ENCODE data around the gene RAD17. TPM values are rescaled to one million over a fixed set of nuclear protein-coding genes. Genes with fewer than 3 reads are reported as not detected.

The RAD17 gene, protein sequence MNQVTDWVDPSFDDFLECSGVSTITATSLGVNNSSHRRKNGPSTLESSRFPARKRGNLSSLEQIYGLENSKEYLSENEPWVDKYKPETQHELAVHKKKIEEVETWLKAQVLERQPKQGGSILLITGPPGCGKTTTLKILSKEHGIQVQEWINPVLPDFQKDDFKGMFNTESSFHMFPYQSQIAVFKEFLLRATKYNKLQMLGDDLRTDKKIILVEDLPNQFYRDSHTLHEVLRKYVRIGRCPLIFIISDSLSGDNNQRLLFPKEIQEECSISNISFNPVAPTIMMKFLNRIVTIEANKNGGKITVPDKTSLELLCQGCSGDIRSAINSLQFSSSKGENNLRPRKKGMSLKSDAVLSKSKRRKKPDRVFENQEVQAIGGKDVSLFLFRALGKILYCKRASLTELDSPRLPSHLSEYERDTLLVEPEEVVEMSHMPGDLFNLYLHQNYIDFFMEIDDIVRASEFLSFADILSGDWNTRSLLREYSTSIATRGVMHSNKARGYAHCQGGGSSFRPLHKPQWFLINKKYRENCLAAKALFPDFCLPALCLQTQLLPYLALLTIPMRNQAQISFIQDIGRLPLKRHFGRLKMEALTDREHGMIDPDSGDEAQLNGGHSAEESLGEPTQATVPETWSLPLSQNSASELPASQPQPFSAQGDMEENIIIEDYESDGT
- total RNA-seq, result 10 to 100 TPM; 14.4 to 14.5 TPM
- polyA plus RNA-seq, result 1 to 10 TPM; 6.0 to 9.1 TPM

DNA sequence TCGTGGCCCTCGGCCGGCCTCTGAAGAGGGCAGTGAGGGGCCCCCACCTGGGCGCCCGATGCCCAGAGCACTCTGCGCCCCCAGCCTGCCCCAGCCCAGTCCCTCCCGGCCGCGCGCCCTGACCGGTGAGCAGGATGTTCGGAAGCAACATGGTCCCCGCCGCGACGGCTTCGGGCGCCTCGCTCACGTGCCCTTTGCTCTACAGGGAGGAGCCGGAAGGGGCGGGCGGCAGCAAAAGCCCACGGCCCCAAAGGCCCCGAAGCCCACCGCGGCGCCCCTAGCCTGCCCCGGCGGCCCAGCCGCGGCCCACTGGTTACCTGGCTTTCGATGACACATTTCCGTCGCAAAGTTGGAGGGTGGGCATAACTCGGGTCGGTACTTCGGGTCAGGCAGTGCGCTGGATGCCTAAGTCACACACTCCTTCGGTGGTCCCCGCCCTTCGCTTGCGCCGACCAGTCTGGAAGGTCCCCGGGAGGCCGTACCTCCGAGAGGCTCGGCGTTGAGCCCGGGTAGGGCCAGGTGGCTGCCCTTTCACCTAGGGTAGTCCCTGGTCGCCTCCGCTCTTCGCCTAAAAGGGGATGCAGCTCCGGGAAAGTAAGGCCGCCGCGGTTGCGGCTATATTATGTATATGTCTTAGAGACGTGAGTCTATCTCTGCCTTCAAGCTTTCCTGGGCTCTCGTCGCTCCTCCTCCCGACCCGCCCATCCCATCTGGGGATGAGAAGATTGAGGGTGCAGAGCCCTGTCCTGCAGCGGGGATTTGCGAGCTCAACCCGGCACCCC, at the start of gene RAD17, which contains the start of the genes AK6 and TAF9:
Gene RAD17 (plus strand): TSS at position 479 of the 782 bp plus-strand sequence. CDS start 2,391 bp downstream, outside the sequence.
Gene AK6 (minus strand): TSS at position 181 of the 782 bp plus-strand sequence. CDS start 30 bp downstream, at position 151.
Gene TAF9 (minus strand): TSS at position 181 of the 782 bp plus-strand sequence. CDS start 3,783 bp downstream, outside the sequence.
- Histone ChIP-seq H3K9me3 (ENCODE audit: control insufficient read depth in 4 of 4, low read length in 3 of 4) (no peaks in the 10 kb centered on the region), H3K4me1 (ENCODE audit: control insufficient read depth in 4 of 4, insufficient read depth in 4 of 4, low read length in 3 of 4) (peaks cover 0 to 22% (median 17%) of the 10 kb centered on the region in 4 donors), H3K4me3 (ENCODE audit: low read depth in 1 of 3, low read length in 3 of 3) (peak within 1 kb of the TSS; percentile 78 to 95 (median 82)), H3K27me3 (ENCODE audit: control insufficient read depth in 4 of 4, insufficient read depth in 4 of 4, low read length in 3 of 4) (no peaks in the 10 kb centered on the region), H3K9ac (ENCODE audit: low read depth in 1 of 2, low read length in 2 of 2) (peak within 1 kb of the TSS; percentile 87 to 96), H3K27ac (ENCODE audit: low read depth in 1 of 2, low read length in 2 of 2) (peak within 1 kb of the TSS; percentile 78 to 98), H3K36me3 (ENCODE audit: control insufficient read depth in 4 of 4, insufficient read depth in 3 of 4, low read depth in 1 of 4, low read length in 3 of 4) (peaks cover 4 to 23% (median 15%) of the 10 kb centered on the region in 4 donors)
- WGBS, result under 1% methylated on average over 66 of the region's 66 CpGs
- peak in 1 of 2 donors; percentile 9 for TF ChIP-seq JUND (IDR thresholded peaks at IDR 0.05)
- no peak for TF ChIP-seq CTCF (IDR thresholded peaks at IDR 0.05; ENCODE audit: low read depth, low read length, missing input control)
- TF ChIP-seq, protein P1, sequence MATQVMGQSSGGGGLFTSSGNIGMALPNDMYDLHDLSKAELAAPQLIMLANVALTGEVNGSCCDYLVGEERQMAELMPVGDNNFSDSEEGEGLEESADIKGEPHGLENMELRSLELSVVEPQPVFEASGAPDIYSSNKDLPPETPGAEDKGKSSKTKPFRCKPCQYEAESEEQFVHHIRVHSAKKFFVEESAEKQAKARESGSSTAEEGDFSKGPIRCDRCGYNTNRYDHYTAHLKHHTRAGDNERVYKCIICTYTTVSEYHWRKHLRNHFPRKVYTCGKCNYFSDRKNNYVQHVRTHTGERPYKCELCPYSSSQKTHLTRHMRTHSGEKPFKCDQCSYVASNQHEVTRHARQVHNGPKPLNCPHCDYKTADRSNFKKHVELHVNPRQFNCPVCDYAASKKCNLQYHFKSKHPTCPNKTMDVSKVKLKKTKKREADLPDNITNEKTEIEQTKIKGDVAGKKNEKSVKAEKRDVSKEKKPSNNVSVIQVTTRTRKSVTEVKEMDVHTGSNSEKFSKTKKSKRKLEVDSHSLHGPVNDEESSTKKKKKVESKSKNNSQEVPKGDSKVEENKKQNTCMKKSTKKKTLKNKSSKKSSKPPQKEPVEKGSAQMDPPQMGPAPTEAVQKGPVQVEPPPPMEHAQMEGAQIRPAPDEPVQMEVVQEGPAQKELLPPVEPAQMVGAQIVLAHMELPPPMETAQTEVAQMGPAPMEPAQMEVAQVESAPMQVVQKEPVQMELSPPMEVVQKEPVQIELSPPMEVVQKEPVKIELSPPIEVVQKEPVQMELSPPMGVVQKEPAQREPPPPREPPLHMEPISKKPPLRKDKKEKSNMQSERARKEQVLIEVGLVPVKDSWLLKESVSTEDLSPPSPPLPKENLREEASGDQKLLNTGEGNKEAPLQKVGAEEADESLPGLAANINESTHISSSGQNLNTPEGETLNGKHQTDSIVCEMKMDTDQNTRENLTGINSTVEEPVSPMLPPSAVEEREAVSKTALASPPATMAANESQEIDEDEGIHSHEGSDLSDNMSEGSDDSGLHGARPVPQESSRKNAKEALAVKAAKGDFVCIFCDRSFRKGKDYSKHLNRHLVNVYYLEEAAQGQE (IDR thresholded peaks at IDR 0.05), result peak; percentile 45
- peak in 1 of 2 donors; percentile 12 for TF ChIP-seq HNF4A (conservative IDR thresholded peaks at IDR 0.05)
- TF ChIP-seq TAF1 (conservative IDR thresholded peaks at IDR 0.05), result no peak
- TF ChIP-seq FOXA2 (IDR thresholded peaks at IDR 0.05), result no peak
- TF ChIP-seq RXRA (IDR thresholded peaks at IDR 0.05), result peak; percentile 36 to 69
- TF ChIP-seq HNF4G (IDR thresholded peaks at IDR 0.05), result no peak
- peak in 1 of 2 donors; percentile 76 for TF ChIP-seq GABPA (IDR thresholded peaks at IDR 0.05 in 1 of 2, conservative IDR thresholded peaks at IDR 0.05 in 1 of 2)
- TF ChIP-seq MAX (IDR thresholded peaks at IDR 0.05), result no peak
- no peak for TF ChIP-seq ZBTB33 (IDR thresholded peaks at IDR 0.05)
- no peak for TF ChIP-seq EGR1 (IDR thresholded peaks at IDR 0.05; ENCODE audit: low read depth in 2 of 2)
- TF ChIP-seq RAD21 (IDR thresholded peaks at IDR 0.05), result peak; percentile 23 to 33
- TF ChIP-seq FOXA1 (IDR thresholded peaks at IDR 0.05), result no peak
- TF ChIP-seq NR2F2 (IDR thresholded peaks at IDR 0.05), result peak; percentile 62
- TF ChIP-seq, protein P2, sequence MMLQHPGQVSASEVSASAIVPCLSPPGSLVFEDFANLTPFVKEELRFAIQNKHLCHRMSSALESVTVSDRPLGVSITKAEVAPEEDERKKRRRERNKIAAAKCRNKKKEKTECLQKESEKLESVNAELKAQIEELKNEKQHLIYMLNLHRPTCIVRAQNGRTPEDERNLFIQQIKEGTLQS (IDR thresholded peaks at IDR 0.05), result no peak
- peak; percentile 76 for TF ChIP-seq YY1 (IDR thresholded peaks at IDR 0.05)
- TF ChIP-seq SP1 (IDR thresholded peaks at IDR 0.05), result peak; percentile 57
- DNase-seq (ENCODE audit: low spot score), result peak; percentile 93
